ENCODE data around the gene FCER1A. TPM values are rescaled to one million over a fixed set of nuclear protein-coding genes. Genes with fewer than 3 reads are reported as not detected.
"Not testable (repeated sequence)": the region's sequence is repeated elsewhere in the genome, so short reads cannot be mapped to it uniquely, and the experiment has no call there.

The FCER1A gene
- total RNA-seq, 1 experiment from 2014 or later, result not detected

GRCh38 chr1:159339536-159339935 lies 37.4 kb downstream of the FCER1A start:
- H3K27me3 ChIP-seq (replicated peaks; ENCODE audit: insufficient read depth, low read depth, low read length, poor library complexity), result peaks cover 3% of the 10 kb centered on the region
- CTCF ChIA-PET, result no interaction called here

GRCh38 chr1:159341736-159342135 lies 39.6 kb downstream of the FCER1A start:
- TF ChIP-seq CTCF (conservative IDR thresholded peaks at IDR 0.05; ENCODE audit: low read depth, low read length) (no peak), EZH2 (IDR thresholded peaks at IDR 0.05; ENCODE audit: borderline replicate concordance, low read depth, low read length, poor library complexity, severe bottlenecking) (no peak)
- no TSS peak for BruUV-seq (replicated peaks)
- intact Hi-C loops (cut with micrococcal nuclease; ENCODE audit: unreplicated experiment), result no loop called here
- POLR2A ChIA-PET (ENCODE audit: low non-redundant PET), result no interaction called here
- Histone ChIP-seq H3K9me3 (ENCODE audit: low read depth, low read length, poor library complexity, severe bottlenecking) (no peaks in the 10 kb centered on the region), H3K4me3 (ENCODE audit: low read depth, low read length, poor library complexity, severe bottlenecking) (no peak overlapping the region), H3K36me3 (ENCODE audit: insufficient read depth, low read length, poor library complexity, severe bottlenecking) (no peaks in the 10 kb centered on the region), H3K4me1 (ENCODE audit: insufficient read depth, low read length, poor library complexity, severe bottlenecking) (no peaks in the 10 kb centered on the region), H3K27me3 (replicated peaks; ENCODE audit: insufficient read depth, low read depth, low read length, poor library complexity) (peaks cover 8% of the 10 kb centered on the region), H3K27ac (ENCODE audit: low read depth, low read length, poor library complexity, severe bottlenecking) (no peak overlapping the region)
- DNase-seq (ENCODE audit: low spot score), result no peak
- CTCF ChIA-PET, result no interaction called here

More at GRCh38 chr1:159339536-159339935, 37.4 kb downstream of the FCER1A start:
- POLR2A ChIA-PET (ENCODE audit: low non-redundant PET), result no interaction called here
- intact Hi-C loops (cut with micrococcal nuclease; ENCODE audit: unreplicated experiment), result no loop called here
- Histone ChIP-seq H3K4me1 (ENCODE audit: insufficient read depth, low read length, poor library complexity, severe bottlenecking) (no peaks in the 10 kb centered on the region), H3K4me3 (ENCODE audit: low read depth, low read length, poor library complexity, severe bottlenecking) (no peak overlapping the region), H3K36me3 (ENCODE audit: insufficient read depth, low read length, poor library complexity, severe bottlenecking) (no peaks in the 10 kb centered on the region), H3K27ac (ENCODE audit: low read depth, low read length, poor library complexity, severe bottlenecking) (no peak overlapping the region), H3K9me3 (ENCODE audit: low read depth, low read length, poor library complexity, severe bottlenecking) (no peaks in the 10 kb centered on the region)
- TF ChIP-seq CTCF (conservative IDR thresholded peaks at IDR 0.05; ENCODE audit: low read depth, low read length) (no peak), EZH2 (IDR thresholded peaks at IDR 0.05; ENCODE audit: borderline replicate concordance, low read depth, low read length, poor library complexity, severe bottlenecking) (no peak)
- BruUV-seq (replicated peaks), result no TSS peak
- no peak for DNase-seq (ENCODE audit: low spot score)

GRCh38 chr1:159342761-159343425 lies 40.8 kb downstream of the FCER1A start:
- no peaks in the 10 kb centered on the region for H3K9me3 ChIP-seq (ENCODE audit: low read depth, low read length, poor library complexity, severe bottlenecking)
- no peaks in the 10 kb centered on the region for H3K36me3 ChIP-seq (ENCODE audit: insufficient read depth, low read length, poor library complexity, severe bottlenecking)
- intact Hi-C loops (cut with micrococcal nuclease; ENCODE audit: unreplicated experiment), result no loop called here
- CTCF ChIA-PET, result no interaction called here
- no TSS peak for BruUV-seq (replicated peaks)
- H3K4me1 ChIP-seq (ENCODE audit: insufficient read depth, low read length, poor library complexity, severe bottlenecking), result no peaks in the 10 kb centered on the region
- H3K27me3 ChIP-seq (replicated peaks; ENCODE audit: insufficient read depth, low read depth, low read length, poor library complexity), result peaks cover 8% of the 10 kb centered on the region
- H3K27ac ChIP-seq (ENCODE audit: low read depth, low read length, poor library complexity, severe bottlenecking), result no peak overlapping the region
- POLR2A ChIA-PET (ENCODE audit: low non-redundant PET), result no interaction called here
- no peak for DNase-seq (ENCODE audit: low spot score)
- H3K4me3 ChIP-seq (ENCODE audit: low read depth, low read length, poor library complexity, severe bottlenecking), result no peak overlapping the region
- no peak for TF ChIP-seq EZH2 (IDR thresholded peaks at IDR 0.05; ENCODE audit: borderline replicate concordance, low read depth, low read length, poor library complexity, severe bottlenecking)
- TF ChIP-seq CTCF (conservative IDR thresholded peaks at IDR 0.05; ENCODE audit: low read depth, low read length), result no peak

GRCh38 chr1:159349374-159349773 lies 47.2 kb downstream of the FCER1A start:
- intact Hi-C loops (cut with micrococcal nuclease; ENCODE audit: unreplicated experiment); POLR2A ChIA-PET (ENCODE audit: low non-redundant PET); H3K9me3 ChIP-seq (ENCODE audit: low read depth, low read length, poor library complexity, severe bottlenecking); DNase-seq (ENCODE audit: low spot score); H3K4me3 ChIP-seq (ENCODE audit: low read depth, low read length, poor library complexity, severe bottlenecking); BruUV-seq (replicated peaks); H3K27ac ChIP-seq (ENCODE audit: low read depth, low read length, poor library complexity, severe bottlenecking); H3K4me1 ChIP-seq (ENCODE audit: insufficient read depth, low read length, poor library complexity, severe bottlenecking); H3K27me3 ChIP-seq (replicated peaks; ENCODE audit: insufficient read depth, low read depth, low read length, poor library complexity); CTCF ChIA-PET; H3K36me3 ChIP-seq (ENCODE audit: insufficient read depth, low read length, poor library complexity, severe bottlenecking): not testable (repeated sequence)

Data from A673 (cell line).